HG02938 (cell line): ENCODE measurements around the gene APCS.
A peak's percentile ranks its signal among the peaks of the same experiment; 100 is the strongest.

Experiments used
- ATAC-seq: cut with Tn5 transposase; IDR thresholded peaks from one replicate; pipeline ENCODE4 v1.9.1; 2021; ENCODE audit warnings: mild to moderate bottlenecking, moderate library complexity; ENCODE audit not compliant: unreplicated experiment

APCS gene

GRCh38 chr1:159587461-159587951 is at the start of gene APCS:
TSS of gene APCS (plus strand) at chr1:159587826. CDS start at chr1:159587922, 96 bp downstream.
- no peak for ATAC-seq

DNA sequence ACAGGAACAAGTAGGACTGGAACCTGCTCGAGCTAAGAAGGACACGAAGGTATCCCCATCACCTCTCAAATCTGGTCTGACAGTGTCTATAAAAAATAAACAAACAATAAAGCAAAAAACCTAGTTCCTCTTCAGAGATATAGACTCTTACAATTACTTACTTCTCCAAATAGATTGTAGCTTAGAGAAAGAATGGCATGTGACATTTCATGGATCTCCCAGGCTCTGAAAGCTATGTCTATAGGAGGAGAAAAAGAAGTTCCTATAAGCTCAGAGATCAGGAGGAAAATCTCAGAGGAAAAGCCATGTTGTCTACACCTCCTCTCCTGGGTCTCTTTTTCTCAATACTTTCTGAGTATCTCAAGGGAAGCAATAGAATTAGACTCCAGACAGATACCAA is 39.5 kb upstream of the APCS start:
- ATAC-seq = no peak

DNA sequence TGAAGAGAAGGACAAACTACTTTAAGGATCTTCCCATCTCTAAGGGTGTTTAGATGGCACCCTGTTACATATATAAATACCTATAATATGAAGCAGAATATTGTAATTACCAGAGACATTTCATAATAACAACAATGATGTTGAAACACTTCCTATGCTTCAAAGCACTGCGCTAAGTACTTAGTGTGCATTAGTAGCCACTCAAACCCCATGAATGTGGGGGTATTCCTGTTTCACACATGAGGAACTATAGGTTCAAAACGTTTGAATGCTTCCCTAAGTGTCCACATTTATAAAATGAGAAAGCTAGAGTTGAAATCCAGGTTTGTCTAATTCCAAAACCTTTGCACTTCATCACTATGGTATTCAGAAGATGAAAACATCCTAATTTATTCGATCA is 33.4 kb upstream of the APCS start:
- ATAC-seq = no peak

- no peak for ATAC-seq
These were observed 32.9 kb upstream of the APCS start for GRCh38 chr1:159554696-159555095.

- no peak for ATAC-seq
These were observed 30.7 kb upstream of the APCS start for GRCh38 chr1:159556931-159557369.

- ATAC-seq = no peak
These were observed 27.0 kb upstream of the APCS start for GRCh38 chr1:159560599-159560998.

DNA sequence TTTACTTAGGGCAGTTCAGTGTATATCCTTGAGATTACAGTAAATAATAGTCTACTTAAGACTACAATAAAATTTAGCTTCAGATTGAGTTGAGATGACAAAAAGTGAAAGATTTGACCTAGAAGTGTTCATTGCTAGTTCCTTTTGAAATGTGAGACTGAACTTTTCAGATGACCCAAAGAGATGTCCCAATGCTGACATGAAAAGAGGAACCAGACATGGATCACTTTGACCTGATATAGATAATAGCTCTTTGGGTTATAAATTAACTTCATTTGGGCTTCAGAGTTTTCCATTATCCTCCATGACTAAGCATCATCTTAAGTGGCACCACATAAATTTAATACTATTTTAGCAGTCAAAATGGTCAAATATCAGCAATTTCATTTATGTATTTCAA is 26.1 kb upstream of the APCS start:
- ATAC-seq = no peak

GRCh38 chr1:159562680-159563079 is 24.9 kb upstream of the APCS start:
- ATAC-seq = no peak

DNA sequence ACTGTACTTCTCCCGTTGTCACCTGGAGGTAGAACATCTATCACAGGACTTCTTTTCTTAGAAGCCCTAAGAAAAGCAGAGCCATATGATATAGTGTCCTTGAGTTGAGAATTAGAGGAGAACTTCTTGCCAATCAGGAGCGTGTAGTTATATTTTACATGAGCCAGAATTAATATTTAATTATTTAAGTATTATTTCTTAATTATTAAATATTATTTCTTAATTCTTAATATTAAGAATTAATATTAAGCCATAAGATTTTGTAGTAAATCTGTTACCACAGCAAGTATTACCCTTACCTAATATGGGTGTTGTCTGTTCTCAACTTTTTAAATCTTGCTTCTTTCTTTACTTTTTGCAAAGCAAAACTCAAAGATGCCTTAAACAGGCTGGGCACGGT is 10.2 kb upstream of the APCS start:
- no peak for ATAC-seq

DNA sequence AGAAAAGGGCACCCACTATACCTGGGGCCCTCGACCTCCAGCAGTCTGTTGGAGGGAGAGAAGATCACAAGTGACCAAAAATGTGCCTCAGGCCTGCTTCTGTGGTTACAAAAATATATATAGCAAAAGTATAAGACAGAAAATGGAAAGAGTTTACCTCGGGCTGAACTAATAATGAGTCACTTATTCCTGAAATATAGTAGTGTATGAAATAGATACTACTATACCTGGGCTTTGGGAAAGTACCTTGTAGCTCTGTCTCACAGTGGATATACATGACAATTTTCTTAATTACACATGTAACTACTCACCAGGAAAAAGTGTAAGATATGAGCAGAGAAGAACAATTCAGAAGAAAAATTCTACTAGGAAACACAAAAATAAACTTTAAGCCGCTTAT is 7.3 kb upstream of the APCS start:
- ATAC-seq = peak; percentile 71

GRCh38 chr1:159581422-159581821 is 6.2 kb upstream of the APCS start:
- no peak for ATAC-seq

DNA sequence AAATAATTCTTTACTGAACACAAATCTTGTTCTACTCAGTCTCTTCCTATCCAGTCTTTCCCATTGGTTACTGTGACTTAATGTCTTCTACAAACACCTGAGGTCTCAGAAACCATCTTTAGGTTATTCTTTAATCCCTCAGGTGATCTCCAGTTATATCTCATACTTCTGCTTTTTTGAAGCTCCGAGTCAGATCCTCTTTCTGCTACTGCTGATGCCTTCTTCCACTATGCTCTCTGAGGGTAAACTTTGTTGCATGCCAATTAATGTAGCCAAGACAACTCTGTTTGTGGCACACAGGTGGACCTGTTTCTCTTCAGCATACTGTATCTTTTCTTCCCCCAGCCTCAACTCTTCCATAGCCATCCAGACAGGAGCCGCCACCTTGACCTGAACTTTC is 3.1 kb upstream of the APCS start:
- ATAC-seq = no peak

DNA sequence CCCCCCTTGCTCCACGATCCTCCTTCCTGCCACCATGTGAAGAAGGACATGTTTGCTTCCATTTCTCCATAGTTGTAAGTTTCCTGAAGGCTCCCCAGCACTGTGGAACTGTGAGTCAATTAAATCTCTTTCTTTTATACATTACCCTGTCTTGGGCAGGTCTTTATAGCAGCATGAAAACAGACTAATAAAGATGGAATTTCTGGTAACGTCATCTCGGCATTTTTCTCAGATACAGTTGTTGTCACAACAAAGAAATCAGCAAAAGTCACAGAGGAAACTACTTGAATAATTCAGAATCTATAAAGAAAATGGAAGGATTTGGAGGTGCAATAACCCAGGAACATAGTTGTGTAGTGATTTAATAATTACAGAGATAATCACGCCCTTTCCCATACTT is 4.4 kb downstream of the APCS start:
- ATAC-seq = no peak

GRCh38 chr1:159594625-159595405 is 7.2 kb downstream of the APCS start:
- ATAC-seq = no peak

- ATAC-seq = no peak
These were observed 10.6 kb downstream of the APCS start for GRCh38 chr1:159598196-159598595.

- ATAC-seq = no peak
These were observed 13.3 kb downstream of the APCS start for GRCh38 chr1:159600894-159601293.

DNA sequence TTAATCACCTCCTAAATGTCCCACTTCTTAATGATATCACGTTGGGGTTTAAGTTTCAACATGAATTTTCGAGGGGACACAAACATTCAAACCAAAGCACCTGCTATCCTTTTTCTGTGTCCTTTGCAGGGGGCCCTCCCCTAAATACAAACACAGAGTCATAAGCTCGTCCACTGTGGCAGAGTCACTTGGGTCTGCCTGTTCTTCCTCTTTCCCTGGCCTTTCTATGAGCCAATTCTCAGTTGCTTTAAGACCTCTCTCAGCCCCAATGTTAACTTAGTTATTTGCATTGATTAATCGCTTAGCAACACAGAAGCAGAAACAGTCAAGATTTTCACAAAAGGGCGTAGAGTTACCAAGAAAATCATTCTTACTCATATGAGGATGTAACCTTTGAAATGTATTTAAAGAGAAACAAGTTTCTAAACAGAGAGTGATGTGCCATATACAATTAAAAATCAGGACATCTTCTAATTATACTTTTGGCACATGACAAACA is 14.9 kb downstream of the APCS start:
- no peak for ATAC-seq

GRCh38 chr1:159612211-159612885 is 24.7 kb downstream of the APCS start:
- no peak for ATAC-seq

DNA sequence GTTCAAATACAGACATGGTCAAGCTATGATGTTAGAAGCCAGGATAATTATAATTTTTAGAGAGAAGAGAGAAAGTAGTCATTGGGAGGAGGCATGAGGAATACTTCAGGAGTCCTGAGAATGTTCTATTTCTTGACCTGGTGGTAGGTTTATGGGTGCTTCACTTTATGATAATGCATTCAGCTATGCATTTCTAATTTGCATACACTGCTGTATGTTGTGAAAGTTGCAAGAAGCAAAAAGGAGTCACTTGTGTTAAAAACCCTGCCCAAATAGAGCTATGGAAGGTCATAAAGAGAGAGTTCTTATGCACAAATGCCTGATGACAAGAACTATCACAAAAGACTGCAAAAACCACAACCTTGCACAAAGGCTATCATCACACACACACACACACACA is 45.3 kb downstream of the APCS start:
- no peak for ATAC-seq
